NCI-H526 treated with DMSO at 0.1 percent for 48 hours (cell line): ENCODE results near the gene PTPRN2.
"Not testable (repeated sequence)": the region's sequence is repeated elsewhere in the genome, so short reads cannot be mapped to it uniquely, and the experiment has no call there.

Experiments used
- DNase-seq: peaks from one replicate; lab custom pipeline; 2025; lab: John Stamatoyannopoulos, UW

PTPRN2 gene

DNA sequence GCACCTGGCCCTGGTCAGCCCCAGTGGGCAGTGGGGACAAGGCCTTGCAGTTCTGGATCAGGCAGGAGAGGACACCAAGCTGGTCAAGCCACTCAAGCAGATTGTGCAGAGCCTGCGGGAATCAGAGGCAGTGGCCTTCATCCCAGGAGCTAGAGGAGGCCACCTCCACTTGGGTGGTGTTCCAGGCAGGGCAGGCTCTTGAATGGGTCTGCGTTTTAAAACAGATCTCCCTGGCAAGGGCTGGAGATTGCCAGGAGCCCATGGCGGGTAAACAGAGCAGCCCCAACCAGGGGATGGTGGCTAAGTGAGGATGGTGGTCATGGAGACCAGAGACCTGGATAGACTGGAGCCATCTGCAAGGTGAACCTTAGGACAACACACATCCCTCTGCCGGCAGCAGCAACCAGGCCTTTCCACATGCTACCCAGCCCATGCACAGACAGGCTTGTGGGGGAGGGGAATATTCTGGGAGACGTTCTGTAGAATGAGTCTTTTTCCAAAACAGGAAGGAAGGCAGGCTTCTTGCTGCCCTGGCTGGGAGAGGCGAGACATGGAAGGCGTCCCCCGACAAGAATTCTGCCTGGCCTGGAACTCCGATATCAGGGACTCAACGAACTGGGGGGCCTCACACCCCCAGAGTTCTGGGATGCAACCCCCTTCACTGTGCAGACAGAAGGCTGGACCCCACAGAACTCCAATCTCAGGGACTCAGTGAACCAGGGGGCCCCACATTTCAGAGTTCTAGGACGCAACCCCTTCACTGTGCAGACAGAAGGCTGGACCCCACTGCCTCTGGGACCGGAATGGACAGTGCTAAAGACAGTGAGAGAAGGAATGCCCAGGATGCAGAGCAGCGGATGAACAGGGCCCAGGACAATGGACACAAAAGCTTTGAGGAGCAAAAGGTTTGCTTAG is 264.8 kb downstream of the PTPRN2 start:
- DNase-seq: no peak

DNA sequence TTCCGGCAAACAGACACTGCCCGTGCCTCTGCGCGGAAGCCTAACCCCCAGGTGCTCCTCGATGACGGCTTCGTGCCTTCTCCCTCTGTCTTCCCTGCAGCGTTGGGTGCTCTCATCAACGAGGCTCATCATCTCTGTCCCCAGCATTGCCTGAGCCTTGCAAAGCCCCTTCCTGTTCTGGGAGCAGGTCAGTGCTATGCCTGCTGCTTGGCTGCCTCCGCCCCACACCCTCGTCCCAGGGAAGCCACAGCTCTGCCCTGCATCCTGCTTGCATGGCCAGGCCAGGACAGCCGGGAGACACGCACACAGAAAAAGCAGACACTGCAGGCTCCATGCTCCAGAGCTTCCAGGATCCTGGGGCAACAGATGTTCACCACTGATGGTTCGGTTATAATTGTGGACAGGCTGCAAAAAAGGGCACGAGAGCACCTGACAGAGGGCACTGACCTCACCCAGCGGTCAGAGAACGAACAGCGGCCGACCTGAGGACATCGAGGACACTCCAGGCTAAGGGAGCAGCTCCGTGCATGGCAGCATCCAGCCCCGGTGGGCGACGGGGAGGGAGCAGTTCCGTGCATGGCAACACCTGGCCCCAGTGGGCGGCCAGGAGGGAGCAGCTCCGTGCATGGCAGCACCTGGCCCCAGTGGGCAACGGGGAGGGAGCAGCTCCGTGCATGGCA is 265.5 kb downstream of the PTPRN2 start:
- DNase-seq: no peak

DNA sequence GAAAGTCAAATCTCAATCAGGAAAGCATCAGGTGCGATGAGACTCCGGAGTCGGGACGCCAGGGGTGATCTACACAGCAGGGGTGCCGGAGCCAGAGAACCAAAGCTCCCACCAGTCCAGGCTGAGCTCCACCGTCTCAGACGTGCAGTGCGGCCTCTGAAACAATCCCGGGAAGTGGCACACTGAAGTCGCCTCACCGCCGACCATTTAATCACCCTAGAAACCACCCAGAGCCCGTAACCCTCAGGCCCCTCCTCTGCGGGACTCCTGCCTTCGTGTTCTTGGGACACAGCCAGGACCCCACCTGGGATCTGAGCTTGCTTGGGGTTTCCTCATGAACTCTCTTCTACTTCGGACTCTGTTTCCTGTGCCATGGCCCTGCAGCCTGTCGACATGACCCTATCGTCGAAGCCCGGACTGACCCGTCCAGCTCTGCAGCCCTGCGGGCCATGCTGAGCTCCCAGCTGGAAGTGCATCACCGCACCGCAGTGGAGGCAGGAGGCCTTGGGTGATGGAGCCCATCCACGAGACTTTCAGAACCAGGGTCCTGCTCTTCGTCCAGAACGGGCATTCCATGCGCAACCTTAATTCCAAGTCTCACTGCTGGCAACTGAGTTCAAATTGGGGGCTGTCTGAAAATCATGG is 266.4 kb downstream of the PTPRN2 start:
- no peak for DNase-seq

DNA sequence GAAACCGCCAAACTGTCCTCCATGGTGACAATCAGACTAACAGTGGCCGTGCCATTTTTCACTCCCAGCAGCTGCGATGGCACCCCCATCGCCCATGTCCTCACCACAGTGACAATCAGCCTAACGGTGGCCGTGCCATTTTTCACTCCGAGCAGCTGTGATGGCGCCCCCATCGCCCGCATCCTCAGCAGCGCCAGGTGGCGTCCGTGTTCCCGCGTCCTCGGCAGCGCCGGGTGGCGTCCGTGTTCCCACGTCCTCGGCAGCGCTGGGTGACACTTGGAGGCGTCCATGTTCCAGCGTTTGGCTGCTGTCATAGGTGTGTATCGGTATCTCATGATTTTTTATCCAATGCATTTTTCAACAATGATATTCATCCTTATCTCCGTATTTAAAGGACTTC is 267.3 kb downstream of the PTPRN2 start:
- DNase-seq: no peak

DNA sequence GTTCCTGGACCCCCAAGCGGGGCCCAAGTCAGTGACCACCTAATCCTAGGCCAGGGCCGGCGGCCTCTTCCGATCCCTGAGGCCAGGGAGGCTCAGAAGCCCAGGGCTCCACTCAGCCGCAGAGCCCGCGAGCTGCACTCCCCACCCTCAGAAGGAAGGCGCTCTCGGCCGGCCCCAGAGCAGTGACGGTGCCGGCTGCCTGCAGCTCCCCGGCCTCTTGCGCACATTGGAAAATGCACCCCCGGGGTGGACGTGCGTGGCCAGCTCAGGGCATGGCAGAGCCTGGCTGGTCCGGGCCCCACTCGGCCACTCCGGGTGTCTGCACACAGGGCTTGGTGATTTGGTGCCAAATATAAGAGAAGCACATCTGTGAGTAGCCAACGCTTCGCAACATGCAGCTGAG is 269.1 kb downstream of the PTPRN2 start:
- DNase-seq: no peak

DNA sequence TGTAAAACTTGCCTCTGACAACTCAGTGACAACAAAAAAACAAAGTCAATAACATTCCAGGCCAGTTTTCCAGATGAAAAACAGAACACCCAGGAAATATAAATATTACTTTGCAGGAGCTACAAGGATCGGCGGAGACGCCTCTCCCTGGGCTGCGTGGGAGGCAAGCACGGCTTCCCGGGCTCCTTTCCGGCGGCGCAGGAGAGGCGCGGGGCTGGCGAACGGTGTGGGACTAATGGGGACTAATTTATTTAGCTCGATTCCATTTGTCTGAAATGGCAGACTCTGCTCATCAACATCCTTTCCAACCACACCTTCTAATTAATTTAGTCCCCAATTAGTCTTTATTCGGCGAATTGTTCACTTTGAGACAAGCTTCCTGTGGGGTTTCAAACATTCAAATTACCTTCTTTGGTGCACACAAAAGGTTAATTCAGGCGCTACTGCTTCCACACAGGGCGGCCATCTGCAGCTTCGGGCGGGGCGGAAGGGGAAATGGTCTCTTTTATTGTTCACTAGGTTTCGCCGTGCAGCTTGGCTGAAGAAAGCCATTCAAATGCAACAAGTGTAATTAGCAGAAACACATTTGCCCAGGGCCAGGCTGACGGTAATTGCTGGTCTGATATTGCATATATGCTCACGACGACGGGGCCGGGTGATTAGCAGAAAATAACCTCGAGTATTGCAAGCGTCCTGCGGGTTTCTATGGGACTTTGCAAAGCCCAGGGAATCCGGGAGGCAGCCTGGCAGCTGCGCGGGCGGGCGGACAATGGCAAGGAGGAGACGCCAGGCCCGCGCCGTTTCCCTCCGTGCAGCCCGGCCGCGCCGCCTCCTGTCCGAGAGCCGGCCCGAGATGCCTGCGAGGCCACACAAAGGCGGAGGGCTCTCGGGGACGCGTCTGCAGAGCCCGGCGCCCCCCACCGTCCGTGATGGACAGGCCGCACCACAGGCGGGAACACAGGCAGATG is 270.1 kb downstream of the PTPRN2 start:
- no peak for DNase-seq

DNA sequence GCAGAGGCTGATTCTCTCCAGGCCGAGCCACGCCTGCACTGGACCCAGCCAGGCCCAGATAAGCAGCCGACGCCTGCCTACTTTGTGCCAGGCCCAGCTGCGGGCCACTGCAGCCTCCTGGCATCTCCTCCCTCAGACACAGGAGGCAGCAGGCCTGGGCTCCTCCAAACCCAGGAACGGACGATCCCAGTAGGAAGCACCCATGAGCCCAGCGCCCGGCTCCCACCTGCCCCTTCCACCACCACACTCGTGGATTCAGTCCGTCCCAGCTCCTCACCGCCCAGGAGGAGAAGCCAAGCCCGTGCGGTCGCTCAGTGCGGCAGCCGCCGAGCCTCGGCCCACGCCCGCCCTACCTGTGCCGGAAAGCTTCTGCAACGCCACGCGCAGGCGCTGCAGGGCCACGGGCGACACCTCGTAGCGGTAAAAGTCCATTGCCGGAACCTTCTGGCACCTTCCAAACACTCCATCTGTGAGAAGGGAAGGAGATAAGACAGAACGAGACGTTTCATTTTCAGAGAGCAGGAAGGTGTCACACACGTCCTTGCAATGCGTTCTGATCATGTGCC is 271.1 kb downstream of the PTPRN2 start:
- DNase-seq: no peak

DNA sequence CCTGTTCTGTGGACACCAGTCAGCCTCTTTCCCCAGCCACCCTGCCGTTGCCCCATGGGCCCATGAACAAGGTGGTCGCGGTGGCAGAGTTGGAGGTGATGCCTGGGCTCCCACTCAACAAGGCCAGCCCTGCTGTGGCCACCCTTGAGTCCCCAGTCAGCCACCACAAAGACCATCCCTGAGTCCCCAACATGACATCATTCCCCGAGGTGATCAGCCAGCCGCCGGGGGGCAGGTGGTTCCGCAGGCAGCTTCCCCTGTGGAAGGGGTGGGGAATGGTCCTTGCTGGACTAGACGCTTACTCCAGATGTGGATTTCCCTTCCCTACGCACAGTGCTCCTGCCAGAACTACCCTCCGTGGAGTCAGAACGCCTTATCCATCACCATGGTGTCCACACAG is 271.7 kb downstream of the PTPRN2 start:
- DNase-seq: no peak

DNA sequence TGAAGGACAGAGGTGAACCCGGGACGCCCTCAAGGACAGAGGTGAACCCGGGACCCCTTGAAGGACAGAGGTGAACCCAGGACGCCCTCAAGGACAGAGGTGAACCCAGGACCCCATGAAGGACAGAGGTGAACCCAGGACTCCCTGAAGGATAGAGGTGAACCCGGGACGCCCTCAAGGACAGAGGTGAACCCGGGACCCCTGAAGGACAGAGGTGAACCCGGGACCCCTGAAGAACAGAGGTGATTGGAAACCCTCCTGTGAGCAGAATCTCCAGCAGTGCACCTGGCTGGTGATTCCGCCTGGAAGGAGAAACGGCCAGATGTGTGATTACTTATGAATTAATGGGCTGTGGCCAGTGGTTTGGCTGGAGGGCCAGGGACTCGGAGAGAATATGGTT is 272.3 kb downstream of the PTPRN2 start:
- no peak for DNase-seq

DNA sequence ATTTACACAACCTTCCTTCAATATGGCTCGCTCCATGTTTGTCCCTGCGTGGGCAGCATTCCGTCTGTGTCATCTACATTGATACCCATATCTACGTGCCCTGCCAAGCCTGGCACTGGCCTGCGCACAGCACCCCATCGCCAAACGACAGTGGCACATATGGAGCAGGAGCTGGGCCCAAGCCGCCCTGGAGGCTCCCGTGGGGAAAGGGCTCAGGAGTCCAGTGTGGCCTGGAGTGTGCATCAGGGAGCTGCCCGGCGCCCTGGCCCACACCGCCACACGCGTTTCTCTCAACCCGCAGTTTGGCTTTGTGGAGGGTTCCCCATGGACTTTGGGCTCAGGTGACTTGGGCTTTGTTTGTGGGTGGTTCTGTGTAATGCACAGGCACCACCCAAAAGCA is 273.2 kb downstream of the PTPRN2 start:
- no peak for DNase-seq

DNA sequence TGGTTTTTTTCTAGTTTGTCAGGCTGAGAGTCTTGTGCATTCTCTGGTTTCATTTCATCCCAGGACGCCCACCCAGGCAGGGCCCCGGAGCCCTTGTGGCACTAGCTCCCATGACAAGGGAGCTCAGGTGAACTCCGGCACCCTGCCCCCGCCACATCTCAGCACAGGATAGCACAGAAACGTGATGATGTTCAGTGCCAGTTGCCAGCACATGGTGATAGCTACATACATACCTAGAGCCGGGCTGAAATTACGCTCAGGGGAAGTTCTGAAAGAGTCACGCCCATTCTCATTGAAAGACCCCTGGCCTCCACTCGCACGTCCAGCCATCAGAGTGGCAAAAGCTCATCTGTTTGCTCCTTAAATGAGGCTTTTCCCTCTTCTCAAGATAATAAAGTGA is 273.7 kb downstream of the PTPRN2 start:
- DNase-seq: no peak

DNA sequence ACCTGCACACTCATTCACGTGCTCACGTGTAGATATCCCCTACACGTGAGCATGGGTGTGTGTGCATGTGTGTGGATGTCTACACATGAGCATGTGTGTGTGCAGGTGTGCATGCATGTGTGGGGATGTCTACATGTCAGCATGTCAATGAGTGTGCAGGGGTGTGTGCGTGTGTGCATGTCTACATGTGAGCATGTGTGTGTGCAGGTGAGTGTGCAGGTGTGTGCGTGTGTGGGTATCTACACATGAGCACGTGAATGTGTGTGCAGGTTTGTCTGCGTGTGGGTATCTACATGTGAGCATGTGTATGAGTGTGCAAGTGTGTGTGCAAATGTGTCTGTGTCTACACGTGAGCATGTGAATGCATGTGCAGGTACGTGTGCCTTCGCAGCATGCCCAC is 274.8 kb downstream of the PTPRN2 start:
- no peak for DNase-seq

DNA sequence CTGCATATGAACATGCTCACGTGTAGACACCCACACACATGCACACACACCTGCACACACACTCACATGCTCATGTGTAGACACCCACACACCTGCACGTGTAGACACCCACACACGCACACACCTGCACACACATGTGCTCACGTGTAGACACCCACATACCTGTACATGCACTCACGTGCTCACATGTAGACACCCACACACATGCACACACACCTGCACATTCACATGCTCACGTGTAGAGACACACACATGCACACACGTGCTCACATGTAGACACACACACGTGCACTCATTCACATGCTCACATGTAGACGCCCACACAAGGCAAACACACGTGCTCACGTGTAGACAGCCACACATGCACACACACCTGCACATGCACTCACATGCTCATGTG is 275.8 kb downstream of the PTPRN2 start:
- DNase-seq: no peak

DNA sequence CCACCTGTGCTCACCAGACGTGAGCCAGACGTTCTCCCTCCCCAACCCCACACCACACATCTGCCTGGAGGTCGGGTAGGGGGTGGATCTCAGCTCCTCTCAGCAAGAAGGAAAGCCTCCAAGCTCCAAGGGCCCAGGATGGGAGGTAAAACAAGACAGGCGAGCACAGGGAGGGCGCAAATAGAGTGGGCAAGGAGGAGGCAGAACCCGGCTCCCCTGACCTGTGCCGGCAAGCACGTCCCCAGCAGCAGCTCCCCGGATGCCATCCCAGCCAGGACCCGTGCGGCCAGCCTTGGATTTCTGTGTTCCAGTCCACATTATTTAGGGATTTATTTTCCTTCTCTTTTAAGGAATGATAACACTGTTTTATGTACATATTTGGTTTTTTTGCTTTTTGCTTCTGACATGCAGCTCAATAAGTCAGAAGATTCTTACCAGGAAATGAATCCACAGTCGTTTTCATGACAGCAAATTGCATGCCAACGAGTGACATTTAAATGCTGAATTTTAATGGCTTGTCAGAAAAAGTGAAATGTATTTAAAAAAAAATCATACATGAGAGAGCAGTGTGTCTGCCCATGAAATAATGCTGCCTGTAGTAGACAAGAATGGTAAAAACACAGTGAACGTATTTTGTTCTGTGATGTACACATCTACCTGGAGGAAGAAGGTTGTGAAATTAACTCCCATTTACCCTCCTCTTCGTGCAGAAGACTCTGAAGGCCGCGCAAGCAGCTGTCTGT is 276.5 kb downstream of the PTPRN2 start:
- DNase-seq: no peak

DNA sequence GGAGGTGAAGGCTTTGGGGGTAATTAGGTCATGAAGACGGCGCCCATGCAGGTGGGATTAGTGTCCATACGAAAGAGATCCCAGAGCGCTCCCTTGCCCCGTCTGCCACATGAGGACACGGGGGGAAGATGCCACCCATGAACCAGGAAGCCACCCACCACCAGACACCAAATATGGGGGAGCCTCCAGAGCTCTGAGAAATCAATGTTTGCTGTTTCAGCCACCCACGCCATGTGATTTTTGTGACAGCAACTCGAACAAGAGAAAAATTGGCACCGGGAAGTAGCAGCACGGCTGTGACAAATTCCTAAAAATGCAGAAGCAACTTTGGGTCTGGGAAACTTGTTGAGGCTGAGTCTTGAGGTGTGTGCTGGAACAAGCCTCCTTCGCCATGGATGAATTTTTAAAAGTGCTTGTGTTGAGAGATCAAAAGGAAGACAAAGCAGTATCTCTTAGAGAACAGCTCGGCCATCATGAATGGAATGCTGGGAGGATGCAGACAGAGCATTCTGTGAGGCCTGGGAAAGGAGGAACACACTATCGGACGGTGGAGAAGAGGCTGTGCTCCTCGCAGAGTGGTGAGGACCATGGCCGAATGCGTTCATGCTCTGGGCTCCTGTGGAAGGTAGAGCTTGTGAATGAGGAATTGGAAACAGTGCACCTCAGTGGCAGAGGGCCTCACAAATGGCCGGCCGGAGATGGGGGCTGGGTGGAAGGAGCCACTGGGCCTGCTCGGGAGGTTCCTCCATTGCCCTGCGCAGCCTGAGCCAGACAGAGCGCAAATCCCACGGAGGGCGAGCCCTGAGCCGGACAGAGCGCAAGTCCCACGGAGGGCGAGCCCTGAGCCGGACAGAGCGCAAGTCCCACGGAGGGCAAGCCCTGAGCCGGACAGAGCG is 277.5 kb downstream of the PTPRN2 start:
- DNase-seq: no peak

DNA sequence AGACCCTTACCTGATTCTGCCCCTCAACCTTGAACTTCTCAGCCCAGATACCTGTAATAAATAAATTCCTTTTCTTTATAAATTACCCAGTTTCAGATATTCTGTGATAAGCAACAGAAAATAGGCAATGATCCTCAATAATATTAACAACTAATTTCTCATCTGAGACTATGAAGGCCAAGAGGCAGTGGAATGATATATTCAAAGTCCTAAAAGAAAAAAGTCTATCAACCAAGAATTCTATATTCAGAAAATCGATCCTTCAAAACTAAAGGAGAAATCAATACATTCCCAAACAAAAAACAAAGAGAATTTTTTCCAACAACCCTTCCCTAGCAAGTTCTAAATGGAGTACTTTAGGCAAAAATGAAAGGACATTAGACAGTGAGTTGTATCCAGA is 279.6 kb downstream of the PTPRN2 start:
- DNase-seq: no peak

DNA sequence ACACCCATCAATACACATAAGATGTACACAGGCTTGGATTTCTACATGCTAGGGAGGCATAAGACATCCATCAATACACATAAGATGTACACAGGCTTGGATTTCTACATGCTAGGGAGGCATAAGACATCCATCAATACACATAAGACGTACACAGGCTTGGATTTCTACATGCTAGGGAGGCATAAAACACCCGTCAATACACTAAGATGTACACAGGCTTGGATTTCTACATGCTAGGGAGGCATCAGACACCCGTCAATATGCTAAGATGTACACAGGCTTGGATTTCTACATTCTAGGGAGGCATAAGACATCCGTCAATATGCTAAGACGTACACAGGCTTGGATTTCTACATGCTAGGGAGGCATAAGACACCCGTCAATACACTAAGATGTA is 283.6 kb downstream of the PTPRN2 start:
- DNase-seq: not testable (repeated sequence)

DNA sequence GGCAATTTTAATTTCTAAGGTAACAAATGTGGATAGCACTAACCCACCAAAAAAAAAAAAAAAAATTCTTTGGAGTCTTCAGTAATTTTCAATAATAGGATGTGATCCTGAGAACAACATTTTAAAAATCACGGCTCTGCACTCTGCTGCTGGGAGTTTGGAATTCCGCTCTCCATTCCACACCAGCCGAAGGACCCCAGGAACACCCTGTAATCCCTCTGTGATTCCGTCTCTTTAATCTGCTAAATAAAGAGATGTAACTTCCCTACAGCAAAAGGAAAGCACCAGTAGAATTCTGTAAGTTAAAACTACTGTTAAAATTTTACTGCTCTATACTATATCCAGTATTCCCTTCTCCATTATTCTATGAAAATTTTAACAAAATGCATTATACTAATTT is 284.5 kb downstream of the PTPRN2 start:
- DNase-seq: no peak

DNA sequence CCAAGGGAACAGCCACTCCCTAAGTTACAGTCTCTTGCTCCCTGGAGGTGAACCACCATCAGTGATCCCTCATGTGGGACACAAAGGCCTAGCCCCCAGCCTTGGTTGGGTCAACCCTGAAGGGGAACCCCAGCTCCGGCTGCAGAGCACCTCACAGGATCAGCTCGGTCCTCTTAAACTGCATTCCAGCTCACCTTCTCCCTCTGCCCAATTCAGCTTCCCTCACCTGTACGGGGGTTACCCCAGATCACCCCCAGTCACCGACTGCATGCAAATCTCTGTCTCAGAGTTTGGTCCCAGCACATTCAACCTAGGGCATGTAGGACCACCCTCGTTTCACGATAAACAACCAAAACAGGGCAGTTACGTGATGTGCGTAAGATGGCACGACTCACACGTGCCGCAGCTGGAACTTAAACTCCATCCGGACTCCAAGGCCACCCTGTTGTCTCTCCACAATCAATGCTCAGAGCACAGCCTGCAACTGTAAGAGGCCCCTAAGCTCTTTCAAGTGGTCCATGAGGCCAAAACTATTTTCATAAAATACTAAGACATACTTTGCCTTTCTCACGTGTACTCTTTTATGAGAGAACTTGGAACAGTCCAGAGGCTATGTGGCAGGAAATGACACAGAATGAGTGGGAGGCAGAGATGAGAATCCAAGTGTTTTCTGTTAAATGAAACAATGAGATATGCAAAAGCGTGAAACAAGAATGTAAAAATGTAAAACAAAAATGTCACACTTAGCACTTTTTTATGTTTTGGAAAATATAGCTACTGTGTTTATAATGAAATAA is 285.2 kb downstream of the PTPRN2 start:
- DNase-seq: no peak
